Activated CD4-positive, alpha-beta memory T cell treated with anti-CD3 and anti-CD28 coated beads for 36 hours (primary cell): ENCODE data around the gene SDK2. TPM values are rescaled to one million over a fixed set of nuclear protein-coding genes. Genes with fewer than 3 reads are reported as not detected.

ENCODE experiments used
- CTCF ChIA-PET: fragments of 350-600 bp; sonication (Branson Sonifier 250); formaldehyde crosslinking; loops from one replicate; lab custom pipeline; 2021; ENCODE audit warnings: antibody characterized with exemption, inconsistent platforms; lab: Charles Lee
- POLR2A ChIA-PET: fragments of 350-600 bp; sonication (Branson Sonifier 250); formaldehyde crosslinking; loops from one replicate; lab custom pipeline; 2021; ENCODE audit warnings: antibody characterized with exemption; lab: Charles Lee
- DNase-seq: peaks from one replicate; pipeline ENCODE4 v3.0.0-alpha.2; 2020
- H3K27ac Mint-ChIP-seq: one replicate; pipeline ENCODE4 v1.8.0; 2021; ENCODE audit warnings: mixed read lengths
- H3K27me3 Mint-ChIP-seq: one replicate; pipeline ENCODE4 v1.8.0; 2021; ENCODE audit warnings: mixed read lengths
- H3K36me3 Mint-ChIP-seq: one replicate; pipeline ENCODE4 v1.8.0; 2021; ENCODE audit warnings: mixed read lengths
- H3K4me1 Mint-ChIP-seq: one replicate; pipeline ENCODE4 v1.8.0; 2021; ENCODE audit warnings: low read depth, mixed read lengths
- H3K4me3 Mint-ChIP-seq: one replicate; pipeline ENCODE4 v1.8.0; 2021; ENCODE audit warnings: mild to moderate bottlenecking, mixed read lengths
- H3K9me3 Mint-ChIP-seq: one replicate; pipeline ENCODE4 v1.8.0; 2021; ENCODE audit warnings: mixed read lengths
- intact Hi-C: fragments of 100-400 bp; cut with micrococcal nuclease; formaldehyde crosslinking; loops from one replicate; pipeline ENCODE4 v1.15.1; 2023
- total RNA-seq, 2 experiments: library from RNA; stranded (reverse); gene quantifications; one replicate each; pipeline ENCODE4 v1.2.3, GENCODE V29; 2021

Gene SDK2
- total RNA-seq, 2 experiments from 2014 or later, result 0.05 to 0.12 TPM

DNA sequence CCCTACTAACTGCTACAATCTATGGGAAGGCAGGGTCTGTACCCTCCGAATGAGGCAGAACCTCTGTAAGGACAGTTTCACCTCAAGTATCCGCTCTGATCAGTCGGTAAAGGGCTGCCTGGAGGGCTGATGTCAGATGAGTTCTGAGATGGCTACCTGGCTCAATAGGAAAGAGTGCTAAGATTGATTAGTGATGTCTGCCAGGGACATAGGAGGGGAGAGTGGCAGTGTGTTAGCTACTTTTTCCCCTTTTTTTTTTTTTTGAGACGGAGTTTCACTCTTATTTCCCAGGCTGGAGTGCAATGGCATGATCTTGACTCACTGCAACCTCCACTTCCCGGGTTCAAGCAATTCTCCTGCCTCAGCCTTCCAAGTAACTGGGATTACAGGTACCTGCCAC is 293.4 kb downstream of the SDK2 start:
- Mint-ChIP-seq H3K4me3 (no peak overlapping the region), H3K27ac (no peak overlapping the region), H3K4me1 (no peaks in the 10 kb centered on the region), H3K9me3 (no peaks in the 10 kb centered on the region), H3K36me3 (no peaks in the 10 kb centered on the region), H3K27me3 (no peaks in the 10 kb centered on the region)
- POLR2A ChIA-PET, result no interaction called here
- intact Hi-C loops, result no loop called here
- CTCF ChIA-PET, result no interaction called here
- no peak for DNase-seq

DNA sequence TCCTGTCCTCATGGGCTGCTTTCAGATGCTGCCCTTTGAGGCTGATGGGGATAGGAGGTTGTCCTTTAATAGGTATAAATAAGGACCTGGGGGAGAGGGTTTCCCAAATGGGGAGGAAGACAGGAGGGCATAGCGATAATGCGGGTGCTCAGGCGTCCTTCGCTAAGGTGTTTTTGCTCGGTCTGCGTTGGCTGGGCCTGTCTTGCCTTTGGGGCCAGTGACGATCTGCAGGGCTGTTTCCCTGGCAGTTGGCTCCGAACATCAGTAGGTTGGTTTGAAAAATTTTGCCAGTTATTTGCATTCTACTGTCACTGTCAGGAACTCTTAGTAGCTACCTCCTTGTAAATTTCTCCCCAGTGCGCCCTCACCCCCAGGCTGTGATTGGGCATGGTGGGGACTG is 294.6 kb downstream of the SDK2 start:
- no peak for DNase-seq
- Mint-ChIP-seq H3K27me3 (no peaks in the 10 kb centered on the region), H3K27ac (no peak overlapping the region), H3K4me1 (no peaks in the 10 kb centered on the region), H3K4me3 (no peak overlapping the region), H3K36me3 (no peaks in the 10 kb centered on the region), H3K9me3 (no peaks in the 10 kb centered on the region)
- ChIA-PET POLR2A (no interaction called here), CTCF (interaction anchor here (1.0 kb wide), 1 partner anchor 20 kb away, joined by 4 read pairs; no protein-coding TSS in a partner anchor)
- intact Hi-C loops, result no loop called here

- H3K9me3 Mint-ChIP-seq, result no peaks in the 10 kb centered on the region
- intact Hi-C loops, result no loop called here
- POLR2A ChIA-PET, result no interaction called here
- CTCF ChIA-PET, result interaction anchor here (1.0 kb wide), 1 partner anchor 21 kb away, joined by 4 read pairs; no protein-coding TSS in a partner anchor
- no peak for DNase-seq
- no peaks in the 10 kb centered on the region for H3K27me3 Mint-ChIP-seq
- H3K4me3 Mint-ChIP-seq, result no peak overlapping the region
- no peaks in the 10 kb centered on the region for H3K36me3 Mint-ChIP-seq
- H3K4me1 Mint-ChIP-seq, result no peaks in the 10 kb centered on the region
- H3K27ac Mint-ChIP-seq, result no peak overlapping the region
Observed at GRCh38 chr17:73349138-73349537, 295.1 kb downstream of the SDK2 start.

- Mint-ChIP-seq H3K4me3 (no peak overlapping the region), H3K9me3 (no peaks in the 10 kb centered on the region), H3K27ac (no peak overlapping the region), H3K36me3 (no peaks in the 10 kb centered on the region), H3K27me3 (no peaks in the 10 kb centered on the region), H3K4me1 (no peaks in the 10 kb centered on the region)
- no peak for DNase-seq
- CTCF ChIA-PET, result interaction anchor here (1.0 kb wide), 1 partner anchor 21 kb away, joined by 4 read pairs; no protein-coding TSS in a partner anchor
- POLR2A ChIA-PET, result no interaction called here
- intact Hi-C loops, result no loop called here
Observed at GRCh38 chr17:73348829-73349095, 295.5 kb downstream of the SDK2 start.

DNA sequence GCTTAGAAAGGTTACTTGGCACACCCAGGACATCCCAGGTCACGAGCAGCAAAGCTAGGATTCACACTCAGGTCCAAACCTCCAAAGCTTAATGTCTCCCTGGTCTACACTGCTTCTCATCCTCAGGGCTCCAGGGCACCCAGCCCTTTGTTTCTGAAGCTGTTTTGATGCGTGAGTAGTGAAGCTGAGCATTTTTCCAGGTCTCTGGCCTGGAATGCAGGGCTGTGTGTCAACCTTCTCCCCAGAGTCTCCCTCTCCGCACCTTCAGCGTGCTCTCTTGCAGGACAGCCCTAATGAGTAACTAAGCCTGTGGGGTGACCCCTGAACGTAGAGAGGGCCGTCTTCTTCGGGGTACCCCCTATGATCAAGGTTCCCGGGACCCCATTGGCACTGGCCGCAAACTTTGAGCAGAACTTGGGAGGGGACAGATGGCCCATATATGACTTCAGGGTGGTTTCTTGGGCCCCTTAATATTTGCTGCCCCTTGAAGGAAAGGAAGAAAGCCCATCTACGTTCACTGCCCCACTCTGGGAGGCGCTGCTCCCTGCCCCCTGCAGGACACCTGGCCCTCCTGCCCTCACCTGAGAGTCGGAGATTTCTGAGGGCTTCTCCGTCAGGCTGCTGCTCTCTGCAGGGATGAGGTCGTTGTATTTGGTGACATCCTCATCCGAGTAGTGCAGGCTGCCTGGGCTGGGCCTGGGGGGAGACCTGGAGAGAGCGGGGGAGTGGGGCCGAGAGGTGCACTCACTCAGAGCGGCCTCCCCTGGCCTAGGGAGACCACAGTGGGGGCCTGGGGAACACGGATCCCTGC is 296.0 kb downstream of the SDK2 start:
- Mint-ChIP-seq H3K4me1 (no peaks in the 10 kb centered on the region), H3K9me3 (no peaks in the 10 kb centered on the region), H3K27ac (no peak overlapping the region), H3K27me3 (no peaks in the 10 kb centered on the region), H3K4me3 (no peak overlapping the region), H3K36me3 (no peaks in the 10 kb centered on the region)
- ChIA-PET CTCF (interaction anchor here (0.8 kb wide), 1 partner anchor 791 kb away, joined by 3 read pairs; no protein-coding TSS in a partner anchor), POLR2A (no interaction called here)
- DNase-seq, result no peak
- intact Hi-C loops, result no loop called here

DNA sequence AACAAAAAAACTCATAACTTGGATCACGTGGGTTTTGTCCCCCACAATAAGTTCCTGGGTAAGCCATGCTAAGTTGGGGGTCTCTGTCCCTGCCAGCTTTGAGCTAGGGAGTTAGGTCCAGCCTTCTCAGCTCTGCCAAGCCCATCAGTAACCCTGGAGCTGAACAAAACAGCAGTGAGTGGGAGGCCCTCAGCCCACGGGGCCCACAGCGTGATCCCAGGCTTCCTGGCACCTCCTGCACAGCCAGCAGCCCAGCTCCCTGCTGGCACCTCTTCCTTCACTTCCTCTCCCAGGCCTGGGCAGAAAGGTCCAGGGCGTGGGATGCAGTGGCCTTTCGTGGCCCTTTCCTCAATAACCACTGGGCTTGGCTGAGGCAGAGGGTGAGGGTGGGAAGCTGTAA is 296.9 kb downstream of the SDK2 start:
- no peaks in the 10 kb centered on the region for H3K9me3 Mint-ChIP-seq
- H3K27me3 Mint-ChIP-seq, result peaks cover 2% of the 10 kb centered on the region
- no peaks in the 10 kb centered on the region for H3K36me3 Mint-ChIP-seq
- ChIA-PET POLR2A (no interaction called here), CTCF (interaction anchor here (1.7 kb wide), 1 partner anchor 23 kb away, joined by 4 read pairs; no protein-coding TSS in a partner anchor)
- H3K27ac Mint-ChIP-seq, result no peak overlapping the region
- DNase-seq, result no peak
- no peaks in the 10 kb centered on the region for H3K4me1 Mint-ChIP-seq
- no peak overlapping the region for H3K4me3 Mint-ChIP-seq
- intact Hi-C loops, result no loop called here

DNA sequence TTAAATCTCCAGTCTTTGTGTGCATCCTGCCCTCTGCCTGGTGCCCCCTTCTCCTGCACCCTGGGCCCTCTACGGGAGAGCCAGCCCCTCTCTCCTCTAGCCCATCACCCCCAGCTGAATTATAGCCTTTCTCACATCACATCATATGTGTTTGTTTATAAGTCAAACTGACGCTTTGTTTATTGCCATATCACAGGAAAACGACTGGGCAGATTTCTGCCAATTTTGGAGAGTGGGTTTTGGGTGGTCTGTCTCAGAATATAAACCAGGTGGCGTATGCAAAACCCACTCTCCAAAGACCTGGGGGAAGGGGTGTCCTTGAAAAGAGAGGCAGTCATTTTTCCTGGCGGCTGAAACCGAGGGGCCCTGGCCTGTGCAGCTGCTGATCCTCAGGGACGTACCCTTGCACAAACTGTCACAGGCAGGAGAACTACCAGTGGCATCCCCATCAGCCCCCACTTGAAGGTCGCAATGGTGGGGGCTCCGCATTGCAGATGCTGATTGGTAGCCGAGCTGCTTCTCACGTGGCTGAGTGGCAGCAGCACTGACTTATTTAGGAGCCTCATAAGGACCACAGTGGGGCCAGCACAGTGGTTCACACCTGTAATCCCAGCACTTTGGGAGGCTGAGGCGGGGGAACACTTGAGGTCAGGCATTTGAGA is 297.6 kb downstream of the SDK2 start:
- ChIA-PET CTCF (interaction anchor here (1.7 kb wide), 1 partner anchor 23 kb away, joined by 4 read pairs; no protein-coding TSS in a partner anchor), POLR2A (no interaction called here)
- intact Hi-C loops, result no loop called here
- no peaks in the 10 kb centered on the region for H3K9me3 Mint-ChIP-seq
- DNase-seq, result no peak
- no peak overlapping the region for H3K27ac Mint-ChIP-seq
- no peaks in the 10 kb centered on the region for H3K36me3 Mint-ChIP-seq
- H3K27me3 Mint-ChIP-seq, result peaks cover 2% of the 10 kb centered on the region
- H3K4me1 Mint-ChIP-seq, result no peaks in the 10 kb centered on the region
- no peak overlapping the region for H3K4me3 Mint-ChIP-seq

DNA sequence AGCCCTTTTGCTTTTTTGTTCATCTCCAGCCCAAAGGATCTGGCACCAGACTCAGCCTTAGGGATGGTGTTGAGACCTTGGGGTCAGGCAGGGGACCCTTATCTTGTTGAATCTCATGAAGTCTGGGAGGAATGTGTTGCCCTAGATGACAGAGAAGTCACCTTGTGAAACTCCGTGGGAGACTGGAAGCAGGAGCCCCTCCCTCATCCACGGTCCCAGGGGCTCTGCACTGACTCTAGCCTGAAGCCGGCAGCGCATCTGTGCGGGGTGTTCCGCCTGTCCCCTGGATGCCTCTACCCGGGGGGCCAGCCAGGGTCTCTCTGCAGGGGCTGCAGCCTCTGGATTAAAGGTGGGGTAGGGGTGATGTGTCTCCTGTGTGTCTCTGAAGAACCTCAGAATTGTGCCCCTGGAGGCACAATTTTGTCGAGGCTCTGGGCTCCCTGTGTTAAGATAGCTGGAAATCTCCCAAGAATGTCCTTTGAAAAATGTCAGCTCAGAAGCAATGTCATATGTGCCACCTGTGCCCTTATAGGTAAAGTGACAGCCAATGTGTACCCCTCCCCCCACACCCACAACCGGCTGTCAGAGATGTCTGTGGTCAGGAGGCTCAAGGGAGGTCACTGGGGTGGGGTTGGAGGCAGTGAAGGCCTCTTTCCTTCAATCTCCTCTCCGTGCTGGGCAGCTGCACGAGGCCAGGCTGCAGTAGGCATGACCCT is 300.3 kb downstream of the SDK2 start:
- ChIA-PET CTCF (interaction anchor here (1.4 kb wide), 1 partner anchor 89 kb away, joined by 3 read pairs; no protein-coding TSS in a partner anchor), POLR2A (no interaction called here)
- Mint-ChIP-seq H3K27ac (no peak overlapping the region), H3K9me3 (no peaks in the 10 kb centered on the region), H3K4me1 (peaks cover 6% of the 10 kb centered on the region), H3K36me3 (no peaks in the 10 kb centered on the region), H3K4me3 (no peak overlapping the region), H3K27me3 (peaks cover 2% of the 10 kb centered on the region)
- intact Hi-C loops, result no loop called here
- no peak for DNase-seq

DNA sequence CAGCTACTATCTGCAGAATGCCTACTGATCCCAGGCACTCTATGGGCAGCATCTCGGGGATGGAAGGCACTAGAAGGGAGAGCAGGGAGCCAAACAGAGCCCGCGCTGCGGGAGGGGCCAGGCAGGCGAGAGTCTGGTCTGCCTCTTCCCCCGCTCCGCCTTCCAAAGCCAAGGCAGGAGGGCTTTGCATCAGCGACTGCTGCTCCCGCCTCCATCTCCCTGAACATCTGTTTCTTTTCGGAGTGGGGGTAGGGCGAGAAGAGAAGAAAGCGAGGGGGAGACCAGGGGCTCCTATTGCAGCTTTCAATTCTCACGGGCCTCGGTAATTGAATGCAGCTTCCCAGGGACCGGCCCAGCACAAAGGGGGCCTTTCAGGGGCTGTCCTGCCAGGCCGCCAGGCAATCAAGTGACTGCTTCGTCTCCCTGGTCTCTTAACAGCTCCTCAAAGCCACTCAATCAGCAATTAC is 301.0 kb downstream of the SDK2 start:
- intact Hi-C loops, result no loop called here
- CTCF ChIA-PET, result interaction anchor here (0.7 kb wide), 1 partner anchor 88 kb away, joined by 3 read pairs; no protein-coding TSS in a partner anchor
- POLR2A ChIA-PET, result no interaction called here
- DNase-seq, result no peak
- Mint-ChIP-seq H3K9me3 (no peaks in the 10 kb centered on the region), H3K36me3 (no peaks in the 10 kb centered on the region), H3K4me1 (peaks cover 6% of the 10 kb centered on the region), H3K4me3 (no peak overlapping the region), H3K27ac (no peak overlapping the region), H3K27me3 (peaks cover 2% of the 10 kb centered on the region)

GRCh38 chr17:73342541-73343167 is 301.6 kb downstream of the SDK2 start:
- Mint-ChIP-seq H3K36me3 (no peaks in the 10 kb centered on the region), H3K4me3 (no peak overlapping the region), H3K9me3 (no peaks in the 10 kb centered on the region), H3K4me1 (peaks cover 6% of the 10 kb centered on the region), H3K27ac (no peak overlapping the region), H3K27me3 (peaks cover 2% of the 10 kb centered on the region)
- no peak for DNase-seq
- POLR2A ChIA-PET, result no interaction called here
- intact Hi-C loops, result no loop called here
- CTCF ChIA-PET, result interaction anchor here (0.7 to 1.7 kb wide), 2 partner anchors 27 to 87 kb away, joined by 3 to 6 read pairs; no protein-coding TSS in a partner anchor

- Mint-ChIP-seq H3K36me3 (no peaks in the 10 kb centered on the region), H3K27me3 (peaks cover 2% of the 10 kb centered on the region), H3K4me3 (no peak overlapping the region), H3K27ac (no peak overlapping the region), H3K4me1 (peaks cover 6% of the 10 kb centered on the region), H3K9me3 (no peaks in the 10 kb centered on the region)
- CTCF ChIA-PET, result interaction anchor here (1.7 kb wide), 1 partner anchor 28 kb away, joined by 6 read pairs; no protein-coding TSS in a partner anchor
- intact Hi-C loops, result no loop called here
- POLR2A ChIA-PET, result no interaction called here
- DNase-seq, result no peak
Observed at GRCh38 chr17:73342050-73342522, 302.2 kb downstream of the SDK2 start.
